Mononuclear cell (primary cell): Measurements from ENCODE around the gene GH1. TPM values are rescaled to one million over a fixed set of nuclear protein-coding genes. Genes with fewer than 3 reads are reported as not detected.
"Not testable (repeated sequence)": the region's sequence is repeated elsewhere in the genome, so short reads cannot be mapped to it uniquely, and the experiment has no call there.

ENCODE experiments used
- H3K27me3 ChIP-seq: 2 replicates; pipeline ENCODE4 v1.6.0; 2011; ENCODE audit warnings: low read length, control low read depth; ENCODE audit not compliant: insufficient read depth
- H3K4me1 ChIP-seq: 2 replicates; pipeline ENCODE4 v1.5.1; 2011; ENCODE audit warnings: mild to moderate bottlenecking, low read length, control low read depth; ENCODE audit not compliant: insufficient read depth
- H3K4me3 ChIP-seq: 2 replicates; pipeline ENCODE4 v1.5.1; 2011; ENCODE audit warnings: mild to moderate bottlenecking, low read length, moderate library complexity
- H3K9me3 ChIP-seq: 2 replicates; pipeline ENCODE4 v1.5.1; 2011; ENCODE audit warnings: low read depth, mild to moderate bottlenecking, control low read depth, low read length
- total RNA-seq: library from RNA; depleted of rRNA; stranded (reverse); fragments of >200 nt; gene quantifications from one replicate; pipeline ENCODE4 v1.2.3, GENCODE V29; 2012

The GH1 gene
- total RNA-seq, 1 donor: not detected

DNA sequence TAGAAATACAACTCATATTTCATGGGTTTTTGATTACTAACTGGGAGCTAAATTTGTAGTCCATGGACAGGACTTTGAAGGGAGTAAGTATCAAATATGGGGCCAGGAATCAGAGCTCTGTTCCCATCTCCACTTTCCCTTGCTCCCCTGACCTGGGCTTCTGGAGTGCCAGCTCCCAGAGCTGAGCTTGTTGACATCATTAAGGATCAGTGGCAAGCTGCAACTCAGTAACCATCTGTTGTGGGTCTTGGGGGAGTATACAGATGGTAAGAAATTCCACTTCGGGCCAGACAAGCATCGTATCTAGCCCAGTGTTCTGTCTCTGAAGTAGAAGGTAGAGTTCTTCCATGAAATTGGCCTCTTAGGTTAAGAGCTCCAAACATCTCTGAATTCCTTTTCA, 16.7 kb downstream of the GH1 start:
- H3K4me3 ChIP-seq, H3K9me3 ChIP-seq, H3K27me3 ChIP-seq: not testable (repeated sequence)

DNA sequence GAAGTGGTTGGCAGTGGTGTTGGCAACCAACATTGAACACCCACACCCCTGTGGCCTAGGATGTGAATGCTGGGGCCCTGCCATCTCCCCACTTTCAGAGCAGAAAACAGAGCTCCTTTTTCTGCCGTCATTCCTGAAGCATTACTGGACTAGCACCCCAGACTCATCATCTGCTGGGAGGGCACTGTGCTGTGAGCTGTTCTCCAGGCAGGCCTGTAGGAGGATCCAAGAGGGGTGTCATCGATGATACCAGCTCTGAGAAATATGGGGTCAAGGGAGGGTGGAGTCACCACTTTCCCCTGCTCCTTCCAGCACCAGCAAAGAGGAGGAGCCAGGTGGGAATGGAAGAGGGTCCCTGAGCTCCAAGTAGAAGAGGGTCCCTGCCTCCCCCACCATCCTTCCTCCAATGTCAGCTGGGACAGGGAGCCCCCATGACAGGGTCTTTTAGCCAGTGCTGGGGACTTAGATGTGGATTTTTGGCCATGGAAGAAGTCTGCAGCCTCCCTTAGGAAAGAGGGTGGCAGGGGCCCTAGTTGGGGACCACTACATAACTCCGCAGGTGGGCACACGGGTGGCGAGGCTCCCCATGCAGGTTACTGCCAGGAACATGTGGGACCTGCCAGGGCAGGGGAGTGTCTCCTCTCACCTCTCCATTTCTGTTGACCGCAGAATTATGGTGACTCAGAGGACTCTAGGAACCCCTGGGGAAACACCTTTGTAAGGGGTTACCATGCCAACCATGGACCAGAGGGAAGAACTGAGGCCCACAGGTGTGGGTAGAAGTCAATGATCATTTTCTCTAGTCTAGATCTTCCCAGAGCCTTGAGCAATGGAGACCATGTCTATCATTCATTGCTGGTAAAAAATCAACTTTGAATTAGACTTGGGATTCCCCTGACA, 19.5 kb downstream of the GH1 start:
- not testable (repeated sequence) for H3K4me1 ChIP-seq, H3K9me3 ChIP-seq, H3K4me3 ChIP-seq, H3K27me3 ChIP-seq

More for the DNA sequence above, 16.7 kb downstream of the GH1 start:
- H3K4me1 ChIP-seq: not testable (repeated sequence)

DNA sequence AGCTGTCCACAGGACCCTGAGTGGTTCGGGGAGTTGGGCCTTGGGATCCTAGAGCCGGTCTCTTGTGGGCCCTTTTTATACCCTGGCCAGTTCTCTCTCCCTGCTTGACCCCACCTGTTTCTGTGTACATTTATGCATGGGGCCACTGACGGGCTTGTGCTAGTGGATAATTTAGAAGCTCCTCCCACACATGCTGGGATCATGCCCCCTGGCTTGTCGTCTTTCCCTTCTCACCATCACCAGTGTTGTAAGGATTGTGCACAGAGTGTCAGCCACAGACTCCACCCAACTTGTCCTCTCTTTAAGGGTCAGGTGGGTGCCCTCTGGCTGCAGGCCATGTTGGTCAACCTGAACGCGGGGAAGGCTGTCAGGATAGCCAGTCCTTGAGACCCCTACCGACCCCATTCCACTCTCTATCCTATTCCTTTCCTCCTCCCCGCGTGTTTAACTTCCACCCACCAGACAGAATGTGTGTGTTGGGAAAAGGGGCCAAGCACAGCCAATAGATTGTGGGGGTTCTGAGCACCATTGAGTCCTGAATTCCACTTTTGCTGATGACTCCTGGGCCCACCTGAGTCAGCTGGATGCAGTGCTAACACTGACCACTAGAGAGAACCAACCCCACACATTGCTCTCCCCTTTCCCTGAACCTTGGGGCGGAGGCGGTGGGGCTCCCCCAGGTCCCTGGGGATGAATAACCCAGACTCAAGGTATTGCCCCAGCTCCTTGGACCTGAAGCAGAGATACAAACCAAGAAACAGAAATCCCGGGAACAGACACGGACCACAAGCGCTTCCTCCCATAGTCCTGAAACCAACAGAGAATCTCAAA, 21.9 kb downstream of the GH1 start, which contains the start of gene CSH1:
Gene CSH1 (minus strand): TSS at position 51 of the 831 bp plus-strand sequence. CDS start 63 bp downstream, outside the sequence.
- not testable (repeated sequence) for H3K4me3 ChIP-seq, H3K9me3 ChIP-seq, H3K27me3 ChIP-seq, H3K4me1 ChIP-seq

DNA sequence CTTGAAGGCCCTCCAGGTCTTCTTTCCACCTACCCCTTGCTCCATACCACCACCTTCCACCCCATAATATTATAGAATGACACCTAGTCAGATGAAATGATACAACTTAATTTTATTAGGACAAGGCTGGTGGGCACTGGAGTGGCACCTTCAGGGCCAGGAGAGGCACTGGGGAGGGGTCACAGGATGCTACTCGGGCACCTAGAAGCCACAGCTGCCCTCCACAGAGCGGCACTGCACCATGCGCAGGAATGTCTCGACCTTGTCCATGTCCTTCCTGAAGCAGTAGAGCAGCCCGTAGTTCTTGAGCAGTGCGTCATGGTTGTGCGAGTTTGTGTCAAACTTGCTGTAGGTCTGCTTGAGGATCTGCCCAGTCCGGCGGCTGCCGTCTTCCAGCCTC, 23.8 kb downstream of the GH1 start:
- H3K4me3 ChIP-seq, H3K9me3 ChIP-seq, H3K4me1 ChIP-seq, H3K27me3 ChIP-seq: not testable (repeated sequence)

DNA sequence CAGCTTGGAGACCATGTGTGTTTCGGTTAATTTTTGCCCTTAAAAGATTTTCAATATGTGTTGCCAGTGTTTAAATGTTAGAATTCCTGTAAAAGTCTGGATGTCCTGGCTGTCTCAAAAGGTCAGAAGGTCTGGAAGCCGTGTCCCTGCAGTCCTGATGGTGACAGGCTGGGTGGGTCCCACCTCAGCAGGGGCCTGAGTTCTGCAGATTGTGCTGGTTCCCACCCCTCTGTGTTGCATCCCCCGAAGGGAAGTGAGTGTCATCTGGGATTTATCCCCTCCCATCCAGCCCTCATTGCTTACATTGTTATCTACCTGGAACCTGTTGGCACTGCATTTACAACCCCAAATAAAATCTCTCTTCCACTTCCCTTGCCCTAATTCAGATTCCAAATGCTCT, 24.6 kb downstream of the GH1 start:
- H3K4me1 ChIP-seq, H3K9me3 ChIP-seq, H3K4me3 ChIP-seq: not testable (repeated sequence)

DNA sequence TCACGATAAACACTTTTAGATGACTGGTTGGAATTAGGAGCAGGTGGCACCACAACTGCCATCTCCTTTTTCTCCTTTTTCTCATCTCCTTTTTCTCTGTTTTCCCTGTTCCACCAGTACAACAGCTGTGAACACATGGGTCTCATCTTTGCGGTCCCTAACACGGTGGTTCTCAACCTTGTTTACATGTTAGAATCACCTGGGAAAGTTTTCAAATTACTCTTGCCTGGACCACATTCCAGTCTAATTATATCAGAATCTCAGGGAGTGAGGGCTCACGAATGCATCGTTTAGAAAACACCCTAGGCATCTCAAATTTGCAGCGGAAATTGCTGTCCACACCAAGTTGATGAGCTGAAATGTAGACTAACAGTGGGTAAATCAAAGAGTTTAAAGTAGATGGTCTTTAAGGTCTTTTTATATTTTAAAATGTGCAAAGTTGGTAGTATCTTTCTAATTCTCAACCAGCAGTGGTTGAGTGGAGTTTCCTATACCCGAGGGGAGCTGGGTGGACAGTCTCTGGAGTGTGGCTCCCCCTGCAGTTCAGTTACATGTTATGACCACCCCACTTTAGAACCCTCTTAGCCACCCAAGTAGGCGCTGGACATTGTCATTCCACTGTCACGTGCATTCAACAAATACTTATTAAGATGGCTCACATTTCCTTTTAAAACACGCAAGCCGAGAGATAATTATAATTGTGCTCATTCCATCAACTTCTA, 26.2 kb downstream of the GH1 start:
- H3K4me3 ChIP-seq, H3K9me3 ChIP-seq, H3K27me3 ChIP-seq, H3K4me1 ChIP-seq: not testable (repeated sequence)

More for the DNA sequence above, 24.6 kb downstream of the GH1 start:
- H3K27me3 ChIP-seq: not testable (repeated sequence)

DNA sequence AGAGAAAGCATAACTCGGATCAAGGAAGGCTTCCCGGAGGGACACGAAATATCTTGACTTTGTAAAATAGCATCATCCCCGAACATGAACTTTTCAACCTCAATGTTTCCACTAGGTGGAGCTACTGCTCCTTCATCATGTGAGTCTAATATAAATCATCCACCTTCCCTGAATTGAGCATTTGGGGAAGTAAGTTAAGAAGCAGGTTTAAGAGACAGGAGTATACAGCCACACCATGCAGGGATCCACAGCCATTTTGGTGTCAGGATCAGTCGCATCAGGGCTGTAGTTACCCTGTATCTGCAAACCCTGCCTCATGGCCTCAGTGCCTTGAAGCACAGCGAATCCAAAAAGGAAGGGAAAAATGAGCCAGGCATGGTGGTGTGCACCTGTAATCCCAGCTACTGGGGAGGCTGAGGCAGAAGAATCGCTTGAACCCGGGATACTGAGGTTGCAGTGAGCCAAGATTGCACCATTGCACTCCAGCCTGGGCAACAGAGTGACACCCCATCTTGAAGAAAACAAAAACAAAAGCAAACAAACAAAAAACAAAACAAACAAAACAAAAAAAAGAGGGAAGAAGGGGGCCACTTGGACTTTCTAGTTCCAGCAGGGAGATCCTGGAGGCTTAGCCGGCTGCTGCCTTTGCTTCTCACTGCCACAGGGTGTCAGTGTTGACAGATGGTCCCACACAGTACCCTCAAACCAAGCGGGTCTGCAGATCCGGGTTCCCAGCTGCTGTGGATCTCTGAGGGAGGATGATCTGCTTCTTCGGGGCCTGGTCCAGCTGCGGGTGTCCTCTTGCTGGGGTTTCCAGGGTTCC, 29.4 kb downstream of the GH1 start:
- not testable (repeated sequence) for H3K4me1 ChIP-seq

DNA sequence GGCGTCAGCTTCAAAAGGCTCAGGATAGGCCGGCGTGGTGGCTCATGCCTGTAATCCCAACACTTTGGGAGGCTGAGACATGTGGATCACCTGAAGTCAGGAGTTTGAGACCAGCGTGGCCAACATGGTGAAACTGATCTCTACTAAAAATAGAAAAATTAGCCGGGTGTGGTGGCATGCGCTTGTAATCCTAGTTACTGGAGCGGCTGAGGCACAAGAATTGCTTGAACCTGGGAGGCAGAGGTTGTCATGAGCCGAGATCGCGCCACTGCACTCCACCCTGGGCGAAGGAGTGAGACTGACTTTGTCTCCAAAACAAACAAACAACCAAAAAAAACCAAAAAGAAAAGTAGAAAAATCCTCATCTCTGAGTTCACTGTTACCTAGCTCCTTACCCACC, 33.5 kb downstream of the GH1 start:
- not testable (repeated sequence) for H3K4me3 ChIP-seq, H3K27me3 ChIP-seq, H3K9me3 ChIP-seq, H3K4me1 ChIP-seq

More for the DNA sequence above, 29.4 kb downstream of the GH1 start:
- not testable (repeated sequence) for H3K27me3 ChIP-seq, H3K9me3 ChIP-seq, H3K4me3 ChIP-seq

DNA sequence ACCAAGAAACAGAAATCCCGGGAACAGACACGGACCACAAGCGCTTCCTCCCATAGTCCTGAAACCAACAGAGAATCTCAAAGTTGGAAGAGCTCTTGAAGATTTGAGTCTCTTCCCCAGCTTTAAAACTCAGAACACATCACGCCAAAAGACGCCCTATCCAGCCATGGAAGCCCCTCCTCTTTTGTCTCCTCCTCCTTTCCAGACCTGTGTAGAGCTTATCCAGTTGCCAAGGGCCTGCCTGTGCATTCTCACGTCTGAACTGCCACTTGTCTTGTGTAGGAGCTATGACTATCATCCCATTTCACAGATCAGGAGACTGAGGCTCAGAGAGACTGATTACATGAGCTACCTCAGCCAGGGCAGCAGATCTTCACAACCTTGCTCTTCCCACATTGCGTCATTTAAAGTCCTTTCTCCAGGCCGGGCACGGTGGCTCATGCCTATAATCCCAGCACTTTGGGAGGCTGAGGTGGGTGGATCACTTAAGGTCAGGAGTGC, 36.0 kb downstream of the GH1 start:
- H3K4me3 ChIP-seq, H3K9me3 ChIP-seq, H3K27me3 ChIP-seq, H3K4me1 ChIP-seq: not testable (repeated sequence)

DNA sequence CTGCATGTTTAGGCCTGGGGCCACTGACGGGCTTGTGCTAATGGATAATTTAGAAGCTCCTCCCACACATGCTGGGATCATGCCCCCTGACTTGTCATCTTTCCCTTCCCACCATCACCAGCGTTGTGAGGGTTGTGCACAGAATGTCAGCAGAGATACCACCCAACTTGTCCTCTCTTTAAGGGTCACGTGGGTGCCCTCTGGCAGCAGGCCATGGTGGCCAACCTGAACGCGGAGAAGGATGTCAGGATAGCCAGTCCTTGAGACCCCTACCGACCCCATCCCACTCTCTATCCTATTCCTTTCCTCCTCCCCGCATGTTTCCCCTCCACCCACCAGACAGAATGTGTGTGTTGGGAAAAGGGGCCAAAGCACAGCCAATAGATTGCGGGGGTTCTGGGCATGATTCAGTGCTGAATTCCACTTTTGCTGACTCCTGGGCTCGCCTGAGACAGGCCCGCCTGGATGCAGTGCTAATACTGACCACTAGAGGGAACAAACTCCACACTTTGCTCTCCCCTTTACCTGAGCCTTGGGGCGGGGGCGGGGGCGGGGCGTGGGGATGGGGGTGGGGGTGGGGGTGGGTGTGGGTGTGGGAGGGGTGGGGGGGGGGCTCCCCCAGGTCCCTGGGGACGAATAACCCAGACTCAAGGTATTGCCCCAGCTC, 36.6 kb downstream of the GH1 start, which contains the start of gene GH2:
Gene GH2 (minus strand): TSS at position 10 of the 667 bp plus-strand sequence. CDS start 143 bp downstream, outside the sequence.
- H3K27me3 ChIP-seq: no peaks in the 10 kb centered on the region
- no peaks in the 10 kb centered on the region for H3K4me1 ChIP-seq
- H3K9me3 ChIP-seq: no peaks in the 10 kb centered on the region
- no peak within 1 kb of the TSS for H3K4me3 ChIP-seq

DNA sequence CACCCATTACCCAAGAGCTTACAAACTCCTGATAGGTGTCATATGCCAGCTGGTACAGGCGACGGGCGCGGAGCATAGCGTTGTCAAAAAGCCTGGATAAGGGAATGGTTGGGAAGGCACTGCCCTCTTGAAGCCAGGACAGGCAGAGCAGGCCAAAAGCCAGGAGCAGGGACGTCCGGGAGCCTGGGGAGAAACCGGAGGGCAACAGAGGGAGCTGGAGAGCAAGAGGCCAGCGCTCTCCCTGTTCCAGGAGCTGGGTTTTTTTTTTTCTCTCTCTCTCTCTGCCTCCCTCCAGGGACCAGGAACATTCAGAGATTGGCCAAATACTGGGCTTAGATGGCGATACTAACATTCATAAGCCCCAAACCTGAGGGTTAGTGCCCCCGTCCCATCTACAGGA, 37.3 kb downstream of the GH1 start:
- H3K9me3 ChIP-seq, H3K4me1 ChIP-seq, H3K27me3 ChIP-seq, H3K4me3 ChIP-seq: not testable (repeated sequence)

DNA sequence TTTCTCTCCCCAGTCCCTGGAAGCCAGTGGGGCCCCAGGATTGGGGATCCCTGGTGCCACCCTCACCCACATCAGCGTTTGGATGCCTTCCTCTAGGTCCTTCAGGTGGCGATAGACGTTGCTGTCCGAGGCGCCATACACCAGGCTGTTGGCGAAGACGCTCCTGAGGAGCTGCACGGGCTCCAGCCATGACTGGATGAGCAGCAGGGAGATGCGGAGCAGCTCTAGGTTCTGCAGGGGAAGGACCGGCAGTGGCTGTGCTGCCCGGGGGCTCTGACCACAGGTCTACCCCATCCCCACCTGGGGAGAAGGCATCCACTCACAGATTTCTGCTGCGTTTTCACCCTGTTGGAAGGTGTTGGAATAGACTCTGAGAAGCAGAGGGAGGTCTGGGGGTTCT, 37.9 kb downstream of the GH1 start:
- Histone ChIP-seq H3K27me3 (no peaks in the 10 kb centered on the region), H3K4me1 (no peaks in the 10 kb centered on the region), H3K9me3 (no peaks in the 10 kb centered on the region), H3K4me3 (no peak overlapping the region)

DNA sequence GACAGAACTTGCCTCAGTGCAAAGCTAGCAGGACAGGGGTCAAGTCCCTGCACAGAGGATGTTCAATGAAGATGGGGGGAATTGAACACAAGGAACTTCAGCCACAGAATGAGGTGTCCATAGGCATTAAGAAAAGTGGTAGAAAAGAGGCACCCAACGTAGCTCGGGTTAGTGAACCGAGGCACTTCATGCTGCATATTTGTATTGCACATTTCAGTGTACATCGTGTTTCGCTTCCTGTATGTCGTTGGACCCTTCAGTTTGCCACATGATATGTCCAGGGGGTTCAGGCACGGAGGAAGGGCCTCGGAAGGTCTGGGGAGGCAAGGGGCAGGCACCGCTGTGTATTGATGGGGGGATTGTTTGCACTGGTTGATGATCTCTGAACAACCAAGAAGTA, 40.2 kb downstream of the GH1 start:
- not testable (repeated sequence) for H3K9me3 ChIP-seq, H3K4me1 ChIP-seq, H3K27me3 ChIP-seq, H3K4me3 ChIP-seq

DNA sequence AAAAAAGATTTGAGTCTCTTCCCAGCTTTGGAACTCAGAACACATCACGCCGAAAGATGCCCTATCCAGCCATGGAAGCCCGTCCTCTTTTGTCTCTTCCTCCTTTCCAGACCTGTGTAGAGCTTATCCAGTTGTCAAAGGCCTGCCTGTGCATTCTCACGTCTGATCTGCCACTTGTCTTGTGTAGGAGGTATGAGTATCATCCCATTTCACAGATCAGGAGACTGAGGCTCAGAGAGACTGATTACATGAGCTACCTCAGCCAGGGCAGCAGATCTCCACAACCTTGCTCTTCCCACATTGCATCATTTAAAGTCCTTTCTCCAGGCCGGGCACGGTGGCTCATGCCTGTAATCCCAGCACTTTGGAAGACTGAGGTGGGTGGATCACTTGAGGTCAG, 43.9 kb downstream of the GH1 start:
- not testable (repeated sequence) for H3K4me3 ChIP-seq, H3K9me3 ChIP-seq, H3K27me3 ChIP-seq, H3K4me1 ChIP-seq
